ENCODE data around the gene PTH1R. TPM values are rescaled to one million over a fixed set of nuclear protein-coding genes. Genes with fewer than 3 reads are reported as not detected.

Gene PTH1R
- total RNA-seq, 1 experiment from 2014 or later: not detected

- CTCF ChIA-PET: interaction anchor here (1.1 to 1.5 kb wide), 4 partner anchors 9 to 56 kb away, joined by 3 to 5 read pairs (median 4); partner anchors contain the start of gene CCDC12
- Mint-ChIP-seq H3K4me1 (ENCODE audit: low read depth, unreplicated experiment) (peaks cover 60% of the 10 kb centered on the region), H3K9me3 (ENCODE audit: low read depth, unreplicated experiment) (no peaks in the 10 kb centered on the region), H3K27ac (ENCODE audit: unreplicated experiment) (peak overlapping the region; percentile 95), H3K36me3 (ENCODE audit: insufficient read depth, unreplicated experiment) (peaks cover 49% of the 10 kb centered on the region), H3K27me3 (ENCODE audit: unreplicated experiment) (no peaks in the 10 kb centered on the region), H3K4me3 (ENCODE audit: low read depth, unreplicated experiment) (peak overlapping the region; percentile 50)
- no peak for TF ChIP-seq CTCF (IDR thresholded peaks at IDR 0.05; ENCODE audit: unreplicated experiment)
- DNase-seq: peak; percentile 55
- intact Hi-C loops (cut with micrococcal nuclease; ENCODE audit: unreplicated experiment): loop anchor here (2.0 to 5.0 kb wide), 2 partner anchors 13 to 51 kb away; no protein-coding TSS in a partner anchor
- no TSS peak for BruUV-seq (replicated peaks)
Observed at GRCh38 chr3:46931631-46932331, 54.3 kb downstream of the PTH1R start.

- H3K27me3 Mint-ChIP-seq (ENCODE audit: unreplicated experiment): no peaks in the 10 kb centered on the region
- TF ChIP-seq CTCF (IDR thresholded peaks at IDR 0.05; ENCODE audit: unreplicated experiment): no peak
- BruUV-seq (replicated peaks): no TSS peak
- DNase-seq: no peak
- no peaks in the 10 kb centered on the region for H3K9me3 Mint-ChIP-seq (ENCODE audit: low read depth, unreplicated experiment)
- H3K36me3 Mint-ChIP-seq (ENCODE audit: insufficient read depth, unreplicated experiment): peaks cover 45% of the 10 kb centered on the region
- peaks cover 62% of the 10 kb centered on the region for H3K4me1 Mint-ChIP-seq (ENCODE audit: low read depth, unreplicated experiment)
- H3K4me3 Mint-ChIP-seq (ENCODE audit: low read depth, unreplicated experiment): no peak overlapping the region
- intact Hi-C loops (cut with micrococcal nuclease; ENCODE audit: unreplicated experiment): loop anchor here (5.0 kb wide), 1 partner anchor 50 kb away; no protein-coding TSS in a partner anchor
- CTCF ChIA-PET: no interaction called here
- H3K27ac Mint-ChIP-seq (ENCODE audit: unreplicated experiment): no peak overlapping the region
Observed at GRCh38 chr3:46932455-46933225, 55.1 kb downstream of the PTH1R start.

DNA sequence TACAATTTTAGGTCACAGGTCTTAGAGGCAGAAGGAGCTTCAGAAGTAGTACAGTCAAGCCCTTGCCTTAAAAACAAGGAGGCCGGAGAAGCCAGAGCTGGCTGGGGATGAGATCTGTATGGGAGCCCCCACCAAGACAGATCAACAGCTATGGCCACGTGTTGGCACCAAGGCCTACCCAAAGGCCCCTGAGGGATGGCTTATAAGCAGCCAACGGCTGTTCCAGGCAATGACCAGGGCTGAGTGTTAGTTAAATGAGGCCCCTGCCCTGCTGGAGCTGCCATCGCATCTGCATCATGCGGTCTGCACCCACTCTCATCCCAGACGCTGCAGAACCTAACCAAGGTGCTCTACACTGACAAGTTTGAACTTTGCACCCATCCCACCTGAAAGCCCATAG is 55.7 kb downstream of the PTH1R start:
- BruUV-seq (replicated peaks): no TSS peak
- CTCF ChIA-PET: no interaction called here
- Mint-ChIP-seq H3K4me1 (ENCODE audit: low read depth, unreplicated experiment) (peaks cover 62% of the 10 kb centered on the region), H3K27ac (ENCODE audit: unreplicated experiment) (no peak overlapping the region), H3K9me3 (ENCODE audit: low read depth, unreplicated experiment) (no peaks in the 10 kb centered on the region), H3K27me3 (ENCODE audit: unreplicated experiment) (no peaks in the 10 kb centered on the region), H3K36me3 (ENCODE audit: insufficient read depth, unreplicated experiment) (peaks cover 51% of the 10 kb centered on the region), H3K4me3 (ENCODE audit: low read depth, unreplicated experiment) (no peak overlapping the region)
- no peak for TF ChIP-seq CTCF (IDR thresholded peaks at IDR 0.05; ENCODE audit: unreplicated experiment)
- no peak for DNase-seq
- intact Hi-C loops (cut with micrococcal nuclease; ENCODE audit: unreplicated experiment): loop anchor here (5.0 kb wide), 1 partner anchor 49 kb away; no protein-coding TSS in a partner anchor

- Mint-ChIP-seq H3K27me3 (ENCODE audit: unreplicated experiment) (no peaks in the 10 kb centered on the region), H3K4me3 (ENCODE audit: low read depth, unreplicated experiment) (no peak overlapping the region), H3K4me1 (ENCODE audit: low read depth, unreplicated experiment) (peaks cover 61% of the 10 kb centered on the region), H3K9me3 (ENCODE audit: low read depth, unreplicated experiment) (no peaks in the 10 kb centered on the region), H3K36me3 (ENCODE audit: insufficient read depth, unreplicated experiment) (peaks cover 59% of the 10 kb centered on the region), H3K27ac (ENCODE audit: unreplicated experiment) (no peak overlapping the region)
- no peak for DNase-seq
- intact Hi-C loops (cut with micrococcal nuclease; ENCODE audit: unreplicated experiment): loop anchor here (5.0 kb wide), 1 partner anchor 48 kb away; no protein-coding TSS in a partner anchor
- no TSS peak for BruUV-seq (replicated peaks)
- CTCF ChIA-PET: no interaction called here
- no peak for TF ChIP-seq CTCF (IDR thresholded peaks at IDR 0.05; ENCODE audit: unreplicated experiment)
Observed at GRCh38 chr3:46934072-46934471, 56.6 kb downstream of the PTH1R start.
